Measurements from ENCODE around the gene FCF1.

FCF1 gene

DNA sequence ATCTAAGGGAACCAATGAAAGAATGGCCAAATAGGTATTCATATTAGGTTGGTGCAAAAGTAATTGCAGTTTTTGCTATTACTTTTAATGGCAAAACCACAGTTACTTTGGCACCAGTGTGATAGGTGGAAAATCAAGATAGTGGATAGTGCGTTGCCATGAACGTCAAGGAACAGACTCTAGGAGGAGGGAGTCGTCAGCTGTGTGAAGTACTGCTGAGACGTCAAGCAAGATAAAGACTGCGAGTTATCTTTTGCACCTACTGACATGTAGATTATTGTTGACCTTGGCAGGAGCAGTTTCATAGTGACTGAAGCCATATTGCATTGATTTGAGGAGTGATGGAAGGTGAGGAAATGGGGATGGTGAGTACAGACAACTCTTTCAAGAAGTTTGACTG lies 58.5 kb downstream of the FCF1 start:
- no peak for DNase-seq

DNA sequence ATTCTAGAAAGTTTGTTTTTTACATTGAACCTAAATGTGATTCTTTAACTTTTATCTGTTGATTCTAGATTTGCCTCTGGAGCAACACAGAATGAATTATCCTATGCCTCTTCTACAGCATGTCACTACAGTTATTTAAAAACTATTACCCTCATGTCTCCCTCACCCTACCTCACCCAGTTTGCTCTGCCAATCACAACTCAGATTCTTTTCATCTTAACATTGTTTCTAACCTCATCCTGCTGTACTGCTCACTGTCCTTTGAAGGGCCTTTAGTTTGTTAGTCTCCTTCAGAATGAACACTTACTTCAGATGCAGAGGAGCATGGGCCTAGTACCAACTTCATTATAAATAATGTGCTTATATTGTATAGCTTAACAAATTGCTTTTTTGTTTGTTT lies 71.7 kb downstream of the FCF1 start:
- no peak for DNase-seq

DNA sequence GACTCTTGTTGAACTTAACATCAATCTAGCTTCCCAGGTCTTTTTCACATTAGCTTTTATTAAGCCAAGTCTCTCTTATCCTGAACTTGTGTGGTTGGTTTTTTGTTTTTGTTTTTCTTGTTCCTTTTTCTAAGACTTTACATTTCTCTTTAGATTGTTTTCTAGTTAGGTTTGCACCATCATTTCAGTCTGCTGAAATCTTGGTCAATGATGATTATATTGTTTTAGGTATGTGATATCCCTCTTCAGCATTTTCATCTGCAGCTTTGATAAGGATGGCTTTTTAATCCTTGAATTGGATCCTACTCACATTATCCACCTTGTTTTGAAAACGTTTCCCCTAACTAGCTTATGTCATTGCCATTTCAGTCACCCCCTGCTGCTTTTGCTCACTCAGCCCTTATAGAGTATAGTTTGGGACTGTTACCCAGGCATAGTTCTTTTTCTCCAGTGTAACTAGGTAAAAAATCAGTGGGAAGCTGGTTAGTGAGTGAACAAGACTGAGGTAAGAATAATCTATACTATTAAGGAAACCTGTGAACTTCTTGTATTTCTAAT lies 72.2 kb downstream of the FCF1 start:
- no peak for DNase-seq

DNA sequence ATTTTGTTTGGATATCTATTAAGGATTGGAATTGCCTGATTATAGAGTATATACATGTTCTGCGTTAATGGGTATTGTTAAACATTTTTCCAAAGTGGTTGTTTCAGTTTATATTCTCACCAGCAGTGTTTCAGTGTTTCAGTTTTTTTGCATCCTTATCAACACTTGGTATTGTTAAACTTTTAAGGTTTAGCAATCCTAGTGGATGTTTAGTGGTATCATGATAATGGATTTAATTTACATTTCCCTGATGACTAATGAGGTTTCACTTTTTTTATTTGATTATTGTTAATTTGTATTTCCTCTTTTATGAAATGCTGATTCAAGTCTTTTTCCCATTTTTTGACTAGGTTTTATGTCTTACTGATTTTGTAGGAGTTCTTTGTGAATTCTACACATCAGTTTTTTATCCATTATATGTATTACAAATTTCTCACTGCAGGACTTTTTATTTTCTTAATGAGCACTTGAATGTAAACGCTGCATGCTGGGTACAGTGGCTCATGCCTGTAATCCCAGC lies 73.9 kb downstream of the FCF1 start:
- DNase-seq = no peak
